Activated T-cell treated with anti-CD3 and anti-CD28 coated beads, Interleukin-2, amount 50 U/mL, for 72 hours (primary cell): Measurements from ENCODE around the gene PCBP3. TPM values are rescaled to one million over a fixed set of nuclear protein-coding genes. Genes with fewer than 3 reads are reported as not detected.

Source experiments
- ATAC-seq, 2 donors: fragments of 150-1000 bp; cut with Tn5 transposase; replicated peaks in 1 of 2; 2 replicates each; pipeline ENCODE4 v1.10.0; 2021; ENCODE audit warnings: moderate library complexity in 2 of 2, mild to moderate bottlenecking in 1 of 2
- DNase-seq, 2 donors: peaks; one replicate each; pipeline ENCODE4 v3.0.0; 2021 to 2022; ENCODE audit warnings: mixed read lengths in 1 of 2
- H3K27ac Mint-ChIP-seq: one replicate; pipeline ENCODE4 v1.8.0; 2022; ENCODE audit warnings: mild to moderate bottlenecking, moderate library complexity, mixed read lengths
- H3K27me3 Mint-ChIP-seq: one replicate; pipeline ENCODE4 v1.8.0; 2022; ENCODE audit warnings: low read depth, mixed read lengths
- H3K36me3 Mint-ChIP-seq, 2 donors: one replicate each; pipeline ENCODE4 v1.8.0; 2022; ENCODE audit warnings: mixed read lengths in 2 of 2, mild to moderate bottlenecking in 1 of 2; ENCODE audit not compliant: insufficient read depth in 2 of 2
- H3K4me1 Mint-ChIP-seq: one replicate; pipeline ENCODE4 v1.8.0; 2022; ENCODE audit warnings: low read depth, mixed read lengths
- H3K4me3 Mint-ChIP-seq, 2 donors: one replicate each; pipeline ENCODE4 v1.8.0; 2022; ENCODE audit warnings: mild to moderate bottlenecking in 2 of 2, mixed read lengths in 2 of 2, moderate library complexity in 2 of 2
- H3K9me3 Mint-ChIP-seq, 2 donors: one replicate each; pipeline ENCODE4 v1.8.0; 2022; ENCODE audit warnings: mixed read lengths in 2 of 2
- total RNA-seq, 2 donors: library from RNA; stranded (reverse); gene quantifications; one replicate each; pipeline ENCODE4 v1.2.3, GENCODE V29; 2022

The PCBP3 gene
- total RNA-seq, 2 donors from 2014 or later, result 20.2 to 24.1 TPM

GRCh38 chr21:45788637-45789506 lies 145.3 kb downstream of the PCBP3 start:
- no peaks in the 10 kb centered on the region for H3K9me3 Mint-ChIP-seq
- no peaks in the 10 kb centered on the region for H3K36me3 Mint-ChIP-seq
- H3K27me3 Mint-ChIP-seq, result no peaks in the 10 kb centered on the region
- ATAC-seq (no peak), DNase-seq (no peak)
- no peak overlapping the region for H3K27ac Mint-ChIP-seq
- peaks cover 9% of the 10 kb centered on the region for H3K4me1 Mint-ChIP-seq
- no peak overlapping the region for H3K4me3 Mint-ChIP-seq

GRCh38 chr21:45790427-45790826 lies 146.9 kb downstream of the PCBP3 start:
- H3K4me3 Mint-ChIP-seq, result no peak overlapping the region
- DNase-seq (no peak), ATAC-seq (no peak)
- no peak overlapping the region for H3K27ac Mint-ChIP-seq
- H3K4me1 Mint-ChIP-seq, result peaks cover 9% of the 10 kb centered on the region
- no peaks in the 10 kb centered on the region for H3K27me3 Mint-ChIP-seq
- no peaks in the 10 kb centered on the region for H3K36me3 Mint-ChIP-seq
- H3K9me3 Mint-ChIP-seq, result no peaks in the 10 kb centered on the region

- Mint-ChIP-seq H3K9me3 (no peaks in the 10 kb centered on the region), H3K27me3 (no peaks in the 10 kb centered on the region), H3K4me1 (peaks cover 9% of the 10 kb centered on the region), H3K27ac (no peak overlapping the region), H3K4me3 (no peak overlapping the region), H3K36me3 (no peaks in the 10 kb centered on the region)
- ATAC-seq, result no peak
- no peak for DNase-seq
Measured at GRCh38 chr21:45791562-45792418, 148.3 kb downstream of the PCBP3 start.

- no peaks in the 10 kb centered on the region for H3K36me3 Mint-ChIP-seq
- DNase-seq (no peak), ATAC-seq (no peak)
- no peaks in the 10 kb centered on the region for H3K9me3 Mint-ChIP-seq
- peaks cover 9% of the 10 kb centered on the region for H3K4me1 Mint-ChIP-seq
- H3K4me3 Mint-ChIP-seq, result no peak overlapping the region
- H3K27me3 Mint-ChIP-seq, result no peaks in the 10 kb centered on the region
- no peak overlapping the region for H3K27ac Mint-ChIP-seq
Measured at GRCh38 chr21:45792682-45793383, 149.3 kb downstream of the PCBP3 start.

- ATAC-seq, result no peak
- H3K4me1 Mint-ChIP-seq, result peaks cover under 1% of the 10 kb centered on the region
- no peak overlapping the region for H3K4me3 Mint-ChIP-seq
- no peaks in the 10 kb centered on the region for H3K36me3 Mint-ChIP-seq
- H3K27me3 Mint-ChIP-seq, result no peaks in the 10 kb centered on the region
- no peak overlapping the region for H3K27ac Mint-ChIP-seq
- H3K9me3 Mint-ChIP-seq, result no peaks in the 10 kb centered on the region
- no peak for DNase-seq
Measured at GRCh38 chr21:45794027-45794426, 150.5 kb downstream of the PCBP3 start.

- no peak overlapping the region for H3K4me3 Mint-ChIP-seq
Measured at GRCh38 chr21:45796003-45796402, 152.5 kb downstream of the PCBP3 start.

GRCh38 chr21:45797338-45797737 lies 153.8 kb downstream of the PCBP3 start:
- H3K36me3 Mint-ChIP-seq, result no peaks in the 10 kb centered on the region
- H3K27me3 Mint-ChIP-seq, result no peaks in the 10 kb centered on the region
- no peaks in the 10 kb centered on the region for H3K9me3 Mint-ChIP-seq
- H3K4me1 Mint-ChIP-seq, result no peaks in the 10 kb centered on the region
- no peak overlapping the region for H3K27ac Mint-ChIP-seq
- H3K4me3 Mint-ChIP-seq, result no peak overlapping the region
- ATAC-seq (no peak), DNase-seq (no peak)

More at GRCh38 chr21:45796003-45796402, 152.5 kb downstream of the PCBP3 start:
- no peak overlapping the region for H3K27ac Mint-ChIP-seq
- no peaks in the 10 kb centered on the region for H3K4me1 Mint-ChIP-seq
- no peaks in the 10 kb centered on the region for H3K27me3 Mint-ChIP-seq
- no peaks in the 10 kb centered on the region for H3K36me3 Mint-ChIP-seq
- no peaks in the 10 kb centered on the region for H3K9me3 Mint-ChIP-seq
- ATAC-seq, result no peak
- DNase-seq, result no peak

GRCh38 chr21:45799765-45800338 lies 156.3 kb downstream of the PCBP3 start:
- Mint-ChIP-seq H3K4me3 (no peak overlapping the region), H3K9me3 (no peaks in the 10 kb centered on the region), H3K27ac (no peak overlapping the region), H3K4me1 (no peaks in the 10 kb centered on the region), H3K36me3 (no peaks in the 10 kb centered on the region), H3K27me3 (no peaks in the 10 kb centered on the region)
- DNase-seq (no peak), ATAC-seq (no peak)

GRCh38 chr21:45800339-45801080 lies 157.0 kb downstream of the PCBP3 start:
- Mint-ChIP-seq H3K4me3 (no peak overlapping the region), H3K9me3 (no peaks in the 10 kb centered on the region), H3K27ac (no peak overlapping the region), H3K27me3 (no peaks in the 10 kb centered on the region), H3K36me3 (no peaks in the 10 kb centered on the region), H3K4me1 (no peaks in the 10 kb centered on the region)
- ATAC-seq, result no peak
- DNase-seq, result no peak

GRCh38 chr21:45801129-45801964 lies 157.8 kb downstream of the PCBP3 start:
- ATAC-seq (no peak), DNase-seq (no peak)
- H3K27me3 Mint-ChIP-seq, result no peaks in the 10 kb centered on the region
- no peaks in the 10 kb centered on the region for H3K36me3 Mint-ChIP-seq
- no peak overlapping the region for H3K27ac Mint-ChIP-seq
- no peaks in the 10 kb centered on the region for H3K4me1 Mint-ChIP-seq
- no peaks in the 10 kb centered on the region for H3K9me3 Mint-ChIP-seq
- no peak overlapping the region for H3K4me3 Mint-ChIP-seq

GRCh38 chr21:45801989-45802388 lies 158.5 kb downstream of the PCBP3 start:
- Mint-ChIP-seq H3K27ac (no peak overlapping the region), H3K9me3 (no peaks in the 10 kb centered on the region), H3K36me3 (peaks cover 0 to 3% of the 10 kb centered on the region in 2 donors), H3K27me3 (no peaks in the 10 kb centered on the region), H3K4me3 (no peak overlapping the region), H3K4me1 (no peaks in the 10 kb centered on the region)
- DNase-seq (no peak), ATAC-seq (no peak)
